LNCaP clone FGC (cell line): ENCODE data around the gene SLC9A6.

ENCODE experiments used
- DNase-seq: peaks from one replicate; pipeline ENCODE4 v3.0.0-alpha.2; 2011; ENCODE audit warnings: low read depth
- H3K4me3 ChIP-seq: 2 replicates; pipeline ENCODE4 v1.5.1; 2011; ENCODE audit warnings: mild to moderate bottlenecking, low read depth, low read length, control low read depth
- TF ChIP-seq, protein P1 (sequence below): IDR thresholded peaks from 2 replicates; pipeline ENCODE4 v1.5.1; 2012; ENCODE audit warnings: mild to moderate bottlenecking; ENCODE audit not compliant: control insufficient read depth, insufficient read depth; ENCODE audit errors: extremely low read depth

Gene SLC9A6

DNA sequence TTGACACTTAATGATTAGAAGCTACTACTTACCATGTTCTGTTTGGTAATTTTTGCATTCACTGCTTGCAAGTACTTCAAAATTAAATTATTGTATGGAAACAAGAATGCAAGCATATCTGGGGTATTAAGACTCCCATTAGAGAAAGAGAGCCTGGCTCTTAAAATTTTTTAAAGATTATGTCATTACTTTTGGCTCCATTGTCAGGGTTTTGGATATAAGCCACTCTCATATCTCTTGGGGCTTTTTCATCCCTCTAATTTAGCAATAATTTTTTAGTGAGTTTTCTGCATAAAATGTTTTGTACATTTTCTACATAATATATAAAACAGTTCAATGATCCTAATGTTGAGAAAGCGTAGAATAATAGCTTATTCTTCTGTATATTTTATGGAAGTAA lies 49.4 kb downstream of the SLC9A6 start:
- DNase-seq, result no peak
- TF ChIP-seq, protein P1, sequence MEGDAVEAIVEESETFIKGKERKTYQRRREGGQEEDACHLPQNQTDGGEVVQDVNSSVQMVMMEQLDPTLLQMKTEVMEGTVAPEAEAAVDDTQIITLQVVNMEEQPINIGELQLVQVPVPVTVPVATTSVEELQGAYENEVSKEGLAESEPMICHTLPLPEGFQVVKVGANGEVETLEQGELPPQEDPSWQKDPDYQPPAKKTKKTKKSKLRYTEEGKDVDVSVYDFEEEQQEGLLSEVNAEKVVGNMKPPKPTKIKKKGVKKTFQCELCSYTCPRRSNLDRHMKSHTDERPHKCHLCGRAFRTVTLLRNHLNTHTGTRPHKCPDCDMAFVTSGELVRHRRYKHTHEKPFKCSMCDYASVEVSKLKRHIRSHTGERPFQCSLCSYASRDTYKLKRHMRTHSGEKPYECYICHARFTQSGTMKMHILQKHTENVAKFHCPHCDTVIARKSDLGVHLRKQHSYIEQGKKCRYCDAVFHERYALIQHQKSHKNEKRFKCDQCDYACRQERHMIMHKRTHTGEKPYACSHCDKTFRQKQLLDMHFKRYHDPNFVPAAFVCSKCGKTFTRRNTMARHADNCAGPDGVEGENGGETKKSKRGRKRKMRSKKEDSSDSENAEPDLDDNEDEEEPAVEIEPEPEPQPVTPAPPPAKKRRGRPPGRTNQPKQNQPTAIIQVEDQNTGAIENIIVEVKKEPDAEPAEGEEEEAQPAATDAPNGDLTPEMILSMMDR, result no peak
- H3K4me3 ChIP-seq, result no peak overlapping the region

- TF ChIP-seq, protein P1, result no peak
- no peak for DNase-seq
- H3K4me3 ChIP-seq, result no peak overlapping the region
Measured at GRCh38 chrX:136035663-136036062, 50.4 kb downstream of the SLC9A6 start.

DNA sequence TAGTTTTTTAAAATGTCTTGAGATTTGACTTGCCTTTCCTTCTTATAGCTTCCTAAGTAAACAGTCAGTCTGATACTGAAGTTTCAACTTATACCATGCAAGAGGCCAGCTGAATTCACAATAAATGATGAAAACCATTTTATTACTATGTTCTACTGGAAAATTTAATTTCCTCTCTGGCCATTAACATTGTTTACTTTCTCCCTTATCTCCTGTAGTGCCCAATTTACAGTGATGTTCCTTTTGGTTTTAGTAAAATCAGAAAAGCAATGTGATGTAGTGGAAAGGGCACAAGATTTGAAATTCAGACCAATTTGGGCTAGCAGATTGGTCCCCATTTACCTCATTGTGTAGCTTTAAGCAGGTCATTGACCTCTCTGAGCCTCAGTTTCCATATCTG lies 54.2 kb downstream of the SLC9A6 start:
- TF ChIP-seq, protein P1, result no peak
- H3K4me3 ChIP-seq, result no peak overlapping the region
- no peak for DNase-seq

DNA sequence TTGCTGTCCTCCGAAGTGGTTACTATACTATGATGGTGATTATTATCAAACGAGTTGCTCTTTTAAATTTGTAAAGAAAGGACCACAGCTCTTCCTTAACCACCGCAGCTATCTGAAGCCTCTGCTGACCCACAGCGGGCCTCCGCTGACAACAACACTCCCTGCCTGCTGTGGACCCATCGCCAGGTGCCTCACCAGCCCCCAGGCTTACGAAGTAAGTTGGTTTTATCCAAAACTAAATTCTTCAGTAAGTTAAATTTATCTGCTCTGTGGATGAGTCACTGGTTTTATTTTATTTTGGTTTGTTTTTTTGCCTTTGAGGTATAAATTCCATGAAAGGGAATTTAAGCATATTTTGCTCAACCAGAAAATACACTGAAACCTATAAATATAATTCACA lies 54.7 kb downstream of the SLC9A6 start:
- H3K4me3 ChIP-seq, result no peak overlapping the region
- TF ChIP-seq, protein P1, result no peak
- no peak for DNase-seq

GRCh38 chrX:136041254-136041812 lies 56.1 kb downstream of the SLC9A6 start:
- TF ChIP-seq, protein P1, result no peak

DNA sequence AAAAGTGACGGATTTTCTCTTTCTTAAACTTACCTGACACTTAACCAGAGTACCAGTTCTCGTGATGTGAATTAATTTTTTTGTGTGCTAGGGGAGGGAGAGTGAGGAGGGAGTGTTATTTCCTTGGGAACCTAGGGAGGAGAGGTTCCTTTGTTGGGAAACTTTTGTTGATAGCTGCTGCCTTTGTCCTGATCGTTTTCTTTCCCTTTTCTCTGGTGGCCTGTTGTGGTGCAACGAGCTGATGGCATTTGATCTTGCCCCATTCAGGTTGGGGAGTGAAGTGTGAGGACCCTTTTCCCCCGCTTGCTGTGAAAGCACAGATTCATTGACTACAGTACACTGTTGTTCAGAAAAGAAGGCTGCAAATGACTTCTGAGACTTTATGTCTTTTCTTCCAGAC lies 59.8 kb downstream of the SLC9A6 start:
- TF ChIP-seq, protein P1, result no peak
- no peak overlapping the region for H3K4me3 ChIP-seq
- DNase-seq, result no peak

More at GRCh38 chrX:136041254-136041812, 56.1 kb downstream of the SLC9A6 start:
- no peak for DNase-seq
- no peak overlapping the region for H3K4me3 ChIP-seq

DNA sequence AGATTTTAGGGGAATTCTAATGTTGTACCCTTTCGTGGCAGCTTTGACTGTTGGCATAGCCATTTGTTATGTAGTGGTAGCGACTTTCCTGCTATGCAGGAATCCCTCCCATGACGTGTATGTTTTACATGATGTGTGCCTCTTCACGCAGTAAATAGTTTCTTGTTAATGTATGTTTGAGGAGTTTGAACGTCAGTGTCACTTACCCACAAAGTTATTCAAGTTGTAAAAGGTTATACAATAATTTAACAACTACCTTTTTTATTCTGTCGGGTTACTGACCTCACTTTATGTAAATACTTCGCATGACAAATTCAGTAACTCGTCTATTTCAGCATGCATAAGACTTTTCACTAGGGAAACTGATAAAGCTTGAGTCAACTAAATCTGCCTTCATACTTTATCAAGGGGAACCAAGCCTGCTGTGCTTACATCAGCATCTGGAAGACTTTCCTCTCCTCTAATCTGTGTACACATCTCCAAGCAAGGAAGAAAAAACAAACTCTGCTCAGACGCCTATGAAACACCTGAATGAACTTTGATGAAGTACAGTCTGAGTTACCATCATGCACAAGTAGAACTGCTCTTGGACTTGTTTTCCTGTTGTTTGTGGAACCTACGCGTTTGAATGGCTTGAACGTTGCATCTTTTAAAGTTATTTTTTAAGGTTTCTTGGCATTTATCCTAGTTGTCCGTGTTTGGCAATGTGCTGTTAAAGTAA lies 61.2 kb downstream of the SLC9A6 start:
- peak; percentile 59 for DNase-seq
- H3K4me3 ChIP-seq, result no peak overlapping the region
- TF ChIP-seq, protein P1, result no peak
